HEK293 (cell line): ENCODE measurements around the gene HSD17B7.

Source experiments
- KLF1 ChIP-seq: fragments of 450-650 bp; formaldehyde crosslinking; IDR thresholded peaks from 2 replicates; pipeline ENCODE4 v1.5.1; 2016; ENCODE audit warnings: missing biosample characterization, missing genetic modification characterization
- KLF16 ChIP-seq: fragments of 450-650 bp; formaldehyde crosslinking; IDR thresholded peaks from 2 replicates; pipeline ENCODE4 v1.5.1; 2017; ENCODE audit warnings: missing biosample characterization, missing genetic modification characterization
- KLF17 ChIP-seq: fragments of 450-650 bp; formaldehyde crosslinking; IDR thresholded peaks from 2 replicates; pipeline ENCODE4 v1.5.1; 2016; ENCODE audit warnings: missing biosample characterization, missing genetic modification characterization
- KLF7 ChIP-seq: fragments of 450-650 bp; formaldehyde crosslinking; IDR thresholded peaks from 2 replicates; pipeline ENCODE4 v1.5.1; 2016; ENCODE audit warnings: missing biosample characterization, missing genetic modification characterization, borderline replicate concordance
- MZF1 ChIP-seq: fragments of 450-650 bp; formaldehyde crosslinking; IDR thresholded peaks from 2 replicates; pipeline ENCODE4 v1.5.1; 2017; ENCODE audit warnings: missing biosample characterization, missing genetic modification characterization, borderline replicate concordance
- PRDM1 ChIP-seq: fragments of 450-650 bp; formaldehyde crosslinking; IDR thresholded peaks from 2 replicates; pipeline ENCODE4; 2016; ENCODE audit warnings: missing biosample characterization, missing genetic modification characterization
- RBAK ChIP-seq: fragments of 450-650 bp; formaldehyde crosslinking; IDR thresholded peaks from 2 replicates; pipeline ENCODE4 v1.5.1; 2016; ENCODE audit warnings: missing biosample characterization, missing genetic modification characterization
- SCRT2 ChIP-seq: fragments of 450-650 bp; formaldehyde crosslinking; IDR thresholded peaks from 2 replicates; pipeline ENCODE4 v1.5.1; 2016; ENCODE audit warnings: missing biosample characterization, missing genetic modification characterization
- SETDB1 ChIP-seq: IDR thresholded peaks from one replicate; pipeline ENCODE4 v1.6.1; 2017; ENCODE audit warnings: mild to moderate bottlenecking, low read length, moderate library complexity, mixed read lengths; ENCODE audit not compliant: insufficient read length
- SP7 ChIP-seq: fragments of 450-650 bp; formaldehyde crosslinking; IDR thresholded peaks from 2 replicates; pipeline ENCODE4 v1.5.1; 2016; ENCODE audit warnings: missing biosample characterization, missing genetic modification characterization
- ZBTB26 ChIP-seq: fragments of 450-650 bp; formaldehyde crosslinking; optimal IDR thresholded peaks from 2 replicates; pipeline ENCODE3; 2016; ENCODE audit warnings: missing biosample characterization, mild to moderate bottlenecking, missing genetic modification characterization
- ZBTB48 ChIP-seq: fragments of 450-650 bp; formaldehyde crosslinking; IDR thresholded peaks from 2 replicates; pipeline ENCODE4 v1.5.1; 2016; ENCODE audit warnings: missing biosample characterization, missing genetic modification characterization
- ZBTB7A ChIP-seq: fragments of 450-650 bp; formaldehyde crosslinking; IDR thresholded peaks from 2 replicates; pipeline ENCODE4 v1.5.1; 2016; ENCODE audit warnings: low read depth, missing biosample characterization, missing genetic modification characterization
- ZFP41 ChIP-seq: fragments of 450-650 bp; formaldehyde crosslinking; IDR thresholded peaks from 2 replicates; pipeline ENCODE4 v1.5.1; 2016; ENCODE audit warnings: missing biosample characterization, missing genetic modification characterization, borderline replicate concordance
- ZNF138 ChIP-seq: fragments of 450-650 bp; formaldehyde crosslinking; IDR thresholded peaks from 2 replicates; pipeline ENCODE4 v1.5.1; 2016; ENCODE audit warnings: missing biosample characterization, missing genetic modification characterization, borderline replicate concordance
- ZNF148 ChIP-seq: fragments of 450-650 bp; formaldehyde crosslinking; IDR thresholded peaks from 2 replicates; pipeline ENCODE4 v1.5.0; 2017; ENCODE audit warnings: missing biosample characterization, missing genetic modification characterization, borderline replicate concordance
- ZNF157 ChIP-seq: fragments of 450-650 bp; formaldehyde crosslinking; IDR thresholded peaks from 2 replicates; pipeline ENCODE4 v1.5.1; 2016; ENCODE audit warnings: missing biosample characterization, missing genetic modification characterization
- ZNF169 ChIP-seq: fragments of 450-650 bp; formaldehyde crosslinking; IDR thresholded peaks from 2 replicates; pipeline ENCODE4 v1.5.1; 2016; ENCODE audit warnings: missing biosample characterization, missing genetic modification characterization
- ZNF174 ChIP-seq: fragments of 450-650 bp; formaldehyde crosslinking; IDR thresholded peaks from 2 replicates; pipeline ENCODE4 v1.5.0; 2017; ENCODE audit warnings: missing biosample characterization, mild to moderate bottlenecking, missing genetic modification characterization
- ZNF184 ChIP-seq: fragments of 450-650 bp; IDR thresholded peaks from 2 replicates; pipeline ENCODE4 v1.5.1; 2018; ENCODE audit warnings: missing biosample characterization, mild to moderate bottlenecking, missing genetic modification characterization
- ZNF248 ChIP-seq: fragments of 450-650 bp; formaldehyde crosslinking; IDR thresholded peaks from 2 replicates; pipeline ENCODE4 v1.5.1; 2017; ENCODE audit warnings: missing biosample characterization, missing genetic modification characterization
- ZNF266 ChIP-seq: fragments of 450-650 bp; formaldehyde crosslinking; IDR thresholded peaks from 2 replicates; pipeline ENCODE4 v1.5.1; 2016; ENCODE audit warnings: missing biosample characterization, missing genetic modification characterization, low read depth
- ZNF292 ChIP-seq: fragments of 450-650 bp; formaldehyde crosslinking; IDR thresholded peaks from 2 replicates; pipeline ENCODE4 v1.5.1; 2016; ENCODE audit warnings: low read depth, missing biosample characterization, missing genetic modification characterization, borderline replicate concordance
- ZNF350 ChIP-seq: fragments of 450-650 bp; formaldehyde crosslinking; IDR thresholded peaks from 2 replicates; pipeline ENCODE4 v1.5.0; 2017; ENCODE audit warnings: missing biosample characterization, mild to moderate bottlenecking, missing genetic modification characterization
- ZNF37A ChIP-seq: fragments of 450-650 bp; IDR thresholded peaks from 2 replicates; pipeline ENCODE4 v1.5.1; 2018; ENCODE audit warnings: missing biosample characterization, missing genetic modification characterization
- ZNF426 ChIP-seq: fragments of 450-650 bp; formaldehyde crosslinking; IDR thresholded peaks from 2 replicates; pipeline ENCODE4 v1.5.1; 2017; ENCODE audit warnings: missing biosample characterization, missing genetic modification characterization, mild to moderate bottlenecking, inconsistent platforms, moderate library complexity
- ZNF549 ChIP-seq: fragments of 450-650 bp; IDR thresholded peaks from 2 replicates; pipeline ENCODE4 v1.5.1; 2018; ENCODE audit warnings: missing biosample characterization, missing genetic modification characterization, mild to moderate bottlenecking, inconsistent platforms, moderate library complexity
- ZNF560 ChIP-seq: fragments of 450-650 bp; formaldehyde crosslinking; IDR thresholded peaks from 2 replicates; pipeline ENCODE4 v1.5.1; 2017; ENCODE audit warnings: missing biosample characterization, missing genetic modification characterization, borderline replicate concordance
- ZNF585B ChIP-seq: fragments of 450-650 bp; formaldehyde crosslinking; IDR thresholded peaks from 2 replicates; pipeline ENCODE4 v1.5.1; 2016; ENCODE audit warnings: missing biosample characterization, missing genetic modification characterization
- ZNF626 ChIP-seq: fragments of 450-650 bp; sonication (Bioruptor Pico); formaldehyde crosslinking; IDR thresholded peaks from 2 replicates; pipeline ENCODE4 v1.5.1; 2018; ENCODE audit warnings: missing biosample characterization, missing genetic modification characterization, inconsistent platforms
- ZNF639 ChIP-seq: fragments of 450-650 bp; formaldehyde crosslinking; IDR thresholded peaks from 2 replicates; pipeline ENCODE4 v1.5.1; 2016; ENCODE audit warnings: missing biosample characterization, missing genetic modification characterization
- ZNF670 ChIP-seq: fragments of 450-650 bp; formaldehyde crosslinking; IDR thresholded peaks from 2 replicates; pipeline ENCODE4 v1.5.1; 2016; ENCODE audit warnings: missing biosample characterization, missing genetic modification characterization, low read depth
- ZNF76 ChIP-seq: fragments of 450-650 bp; formaldehyde crosslinking; IDR thresholded peaks from 2 replicates; pipeline ENCODE4; 2016; ENCODE audit warnings: low read depth, missing biosample characterization, missing genetic modification characterization, borderline replicate concordance
- ZXDB ChIP-seq: fragments of 450-650 bp; formaldehyde crosslinking; IDR thresholded peaks from 2 replicates; pipeline ENCODE4 v1.5.1; 2016; ENCODE audit warnings: missing biosample characterization, missing genetic modification characterization
- TF ChIP-seq, protein P1 (sequence below): fragments of 450-650 bp; formaldehyde crosslinking; IDR thresholded peaks from 2 replicates; pipeline ENCODE4 v1.5.1; 2016; ENCODE audit warnings: missing biosample characterization, missing genetic modification characterization

Gene HSD17B7

DNA sequence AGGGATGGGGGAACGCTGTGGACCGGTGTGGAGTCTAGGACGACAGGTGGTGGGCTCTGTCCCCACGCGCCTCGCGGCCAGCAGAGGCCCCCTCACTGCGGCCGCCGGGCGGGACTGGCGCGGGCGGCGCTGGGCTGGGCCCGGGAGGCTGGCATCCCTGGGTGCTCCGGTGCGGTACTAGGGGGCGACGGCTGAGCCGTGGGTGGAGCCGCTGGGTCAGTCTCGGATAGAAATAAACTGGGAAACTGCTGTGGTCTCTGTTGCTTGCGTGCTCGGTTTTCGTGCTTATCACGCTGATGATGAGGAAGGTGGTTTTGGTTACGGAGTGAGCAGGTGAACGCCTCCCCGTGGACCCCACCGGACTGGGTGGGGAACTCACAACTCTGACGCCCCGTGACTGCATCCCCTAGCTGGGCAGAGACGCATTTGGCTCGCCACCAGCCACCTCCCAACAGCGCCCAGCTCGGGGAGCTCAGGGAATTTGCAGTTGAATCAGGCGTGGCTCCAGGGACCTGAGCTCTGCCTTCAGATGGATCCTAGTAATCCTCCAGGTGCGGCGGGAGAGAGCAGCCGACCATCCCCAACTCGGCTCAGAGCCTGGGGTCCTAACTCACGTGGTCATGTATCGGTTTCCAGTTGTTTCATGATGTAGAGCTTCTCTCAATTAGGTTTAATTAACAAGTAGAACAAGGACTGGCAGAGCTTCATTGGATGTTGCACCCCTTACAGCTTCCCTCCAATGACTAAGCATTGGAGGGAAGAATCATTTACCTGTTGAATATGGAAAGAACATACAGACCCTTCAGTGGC lies 32.1 kb downstream of the HSD17B7 start (continued):
- TF ChIP-seq ZBTB7A (no peak), ZNF585B (no peak), ZNF266 (tag by site-specific recombination) (no peak), ZNF639 (tag by site-specific recombination) (no peak), ZFP41 (no peak), SETDB1 (no peak), ZNF626 (no peak), ZNF157 (tag by site-specific recombination) (no peak), ZNF138 (tag by site-specific recombination) (no peak), ZNF169 (no peak), SP7 (tag by site-specific recombination) (peak; percentile 28; the same call in 1 of the 2 replicates), ZNF248 (tag by site-specific recombination) (no peak), ZNF670 (no peak), ZNF76 (tag by site-specific recombination) (no peak), ZBTB26 (tag by site-specific recombination) (peak; percentile 23), KLF16 (tag by site-specific recombination) (no peak), ZBTB48 (tag by site-specific recombination) (peak; percentile 89), KLF1 (tag by site-specific recombination) (peak; percentile 91), ZNF174 (no peak), ZNF560 (tag by site-specific recombination) (no peak), ZXDB (tag by site-specific recombination) (no peak; the same call in 1 of the 2 replicates), PRDM1 (no peak), ZNF37A (no peak), RBAK (no peak), ZNF549 (tag by site-specific recombination) (no peak), ZNF148 (tag by site-specific recombination) (no peak), ZNF350 (tag by site-specific recombination) (no peak), MZF1 (tag by site-specific recombination) (no peak), KLF7 (tag by site-specific recombination) (peak; percentile 61; the same call in 1 of the 2 replicates), ZNF292 (tag by site-specific recombination) (no peak), ZNF184 (no peak), KLF17 (peak; percentile 70; the same call in 1 of the 2 replicates), SCRT2 (tag by site-specific recombination) (peak; percentile 96), ZNF426 (tag by site-specific recombination) (no peak)
- TF ChIP-seq, protein P1, sequence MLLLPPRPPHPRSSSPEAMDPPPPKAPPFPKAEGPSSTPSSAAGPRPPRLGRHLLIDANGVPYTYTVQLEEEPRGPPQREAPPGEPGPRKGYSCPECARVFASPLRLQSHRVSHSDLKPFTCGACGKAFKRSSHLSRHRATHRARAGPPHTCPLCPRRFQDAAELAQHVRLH (tag by site-specific recombination), result no peak
